CD14-positive monocyte (primary cell): ENCODE data around the gene MAGEF1. TPM values are rescaled to one million over a fixed set of nuclear protein-coding genes. Genes with fewer than 3 reads are reported as not detected.

Experiments used
- DNase-seq, 3 donors: peaks; one replicate each; pipeline ENCODE4 v3.0.0-alpha.2; 2011 to 2022
- H2AFZ ChIP-seq: 2 replicates; pipeline ENCODE4 v1.6.0; 2012; ENCODE audit warnings: mild to moderate bottlenecking, low read depth, low read length, inconsistent platforms; ENCODE audit not compliant: insufficient read depth, poor library complexity, severe bottlenecking
- H3K27ac ChIP-seq, 2 donors: 1 replicate in 1 of 2; 2 replicates in 1 of 2; pipeline ENCODE4 v1.5.1; 2012 to 2013; ENCODE audit warnings: low read length in 2 of 2, control low read depth in 1 of 2, inconsistent platforms in 1 of 2, low read depth in 1 of 2, mild to moderate bottlenecking in 1 of 2
- H3K27me3 ChIP-seq, 2 donors: one replicate each; pipeline versions ENCODE4 v1.6.0 to v1.6.1; 2011 to 2013; ENCODE audit warnings: low read length in 2 of 2; ENCODE audit not compliant: control insufficient read depth in 2 of 2, insufficient read depth in 2 of 2
- H3K36me3 ChIP-seq, 2 donors: replicated peaks in 1 of 2; 1 replicate in 1 of 2; 2 replicates in 1 of 2; pipeline versions ENCODE4 v1.5.1 to v1.6.1; 2012 to 2013; ENCODE audit warnings: low read length in 2 of 2, control low read depth in 1 of 2, inconsistent platforms in 1 of 2, mild to moderate bottlenecking in 1 of 2; ENCODE audit not compliant: insufficient read depth in 2 of 2, control insufficient read depth in 1 of 2
- H3K4me1 ChIP-seq, 2 donors: 1 replicate in 1 of 2; 2 replicates in 1 of 2; pipeline versions ENCODE4 v1.5.1 to v1.6.1; 2012 to 2013; ENCODE audit warnings: low read length in 2 of 2, control low read depth in 1 of 2, inconsistent platforms in 1 of 2, mild to moderate bottlenecking in 1 of 2, moderate library complexity in 1 of 2; ENCODE audit not compliant: insufficient read depth in 2 of 2, control insufficient read depth in 1 of 2
- H3K4me2 ChIP-seq: replicated peaks from 2 replicates; pipeline ENCODE3; 2012; ENCODE audit warnings: low read length, moderate library complexity, mild to moderate bottlenecking; ENCODE audit not compliant: poor library complexity, severe bottlenecking; ENCODE audit errors: extremely low read depth
- H3K4me3 ChIP-seq, 3 experiments: fragments of 200-600 bp in 1 of 3; sonication (generic) in 1 of 3; replicated peaks in 1 of 3; 1 replicate in 2 of 3; 2 replicates in 1 of 3; pipeline ENCODE4 v1.5.1; 2011 to 2013; ENCODE audit warnings: low read length in 3 of 3, mild to moderate bottlenecking in 3 of 3, control low read depth in 2 of 3, low read depth in 2 of 3, inconsistent platforms in 1 of 3, moderate library complexity in 1 of 3
- H3K79me2 ChIP-seq: 2 replicates; pipeline ENCODE4 v1.6.0; 2012; ENCODE audit warnings: mild to moderate bottlenecking, control low read depth, inconsistent platforms, low read length, moderate library complexity; ENCODE audit not compliant: insufficient read depth
- H3K9ac ChIP-seq: 2 replicates; pipeline ENCODE4 v1.6.0; 2017; ENCODE audit warnings: low read length, mild to moderate bottlenecking; ENCODE audit not compliant: insufficient read depth, poor library complexity, severe bottlenecking
- H3K9me3 ChIP-seq, 2 donors: replicated peaks in 1 of 2; 1 replicate in 1 of 2; 2 replicates in 1 of 2; pipeline versions ENCODE4 v1.5.1 to v1.6.1; 2012 to 2013; ENCODE audit warnings: low read length in 2 of 2, control low read depth in 1 of 2; ENCODE audit not compliant: control insufficient read depth in 1 of 2, insufficient read depth in 1 of 2
- H4K20me1 ChIP-seq: 2 replicates; pipeline ENCODE4 v1.6.0; 2012; ENCODE audit warnings: mild to moderate bottlenecking, low read length, control low read depth, moderate library complexity; ENCODE audit not compliant: insufficient read depth
- H3K27ac Mint-ChIP-seq, 7 donors: one replicate each; pipeline ENCODE4 v1.8.0; 2020; ENCODE audit warnings: mild to moderate bottlenecking in 7 of 7, mixed read lengths in 7 of 7, moderate library complexity in 6 of 7, inconsistent platforms in 2 of 7
- H3K27me3 Mint-ChIP-seq, 3 donors: one replicate each; pipeline ENCODE4 v1.8.0; 2021 to 2022; ENCODE audit warnings: low read depth in 3 of 3, mild to moderate bottlenecking in 3 of 3, mixed read lengths in 3 of 3, moderate library complexity in 3 of 3, inconsistent platforms in 1 of 3
- H3K36me3 Mint-ChIP-seq, 2 donors: one replicate each; pipeline ENCODE4 v1.8.0; 2020; ENCODE audit warnings: mixed read lengths in 2 of 2, inconsistent platforms in 1 of 2, mild to moderate bottlenecking in 1 of 2
- H3K4me1 Mint-ChIP-seq: one replicate; pipeline ENCODE4 v1.8.0; 2020; ENCODE audit warnings: mild to moderate bottlenecking, mixed read lengths
- H3K4me3 Mint-ChIP-seq, 2 donors: one replicate each; pipeline ENCODE4 v1.8.0; 2020; ENCODE audit warnings: mild to moderate bottlenecking in 2 of 2, mixed read lengths in 2 of 2, moderate library complexity in 1 of 2
- H3K9me3 Mint-ChIP-seq, 7 donors: one replicate each; pipeline ENCODE4 v1.8.0; 2020 to 2022; ENCODE audit warnings: mixed read lengths in 7 of 7, mild to moderate bottlenecking in 6 of 7, moderate library complexity in 6 of 7, inconsistent platforms in 2 of 7
- CTCF ChIP-seq: fragments of 200-600 bp; IDR thresholded peaks from one replicate; pipeline ENCODE4 v1.8.0; 2022; ENCODE audit warnings: antibody characterized with exemption, mild to moderate bottlenecking
- WGBS: methylation state at CpG from one replicate; pipeline ENCODE4 v1.1.5; 2013; ENCODE audit warnings: missing lambda C conversion rate; ENCODE audit not compliant: insufficient coverage; 5-methylcytosine and 5-hydroxymethylcytosine counted together
- intact Hi-C, 2 donors: fragments of 100-400 bp; cut with micrococcal nuclease; formaldehyde crosslinking; loops; one replicate each; pipeline versions ENCODE4 v1.15.0 to v1.15.1; 2023
- polyA plus RNA-seq, 3 donors: library from polyadenylated mRNA; depleted of rRNA in 1 of 3; unstranded in 2 of 3; stranded (reverse) in 1 of 3; fragments of 300-500 nt in 2 of 3; fragments of >200 nt in 1 of 3; fragmentation: Illumina TruSeq in 2 of 3; gene quantifications; 1 replicate in 2 of 3; 2 replicates in 1 of 3; pipeline ENCODE4 v1.2.3, GENCODE V29; 2012 to 2021

MAGEF1 gene
- polyA plus RNA-seq, 3 donors = 1.7 to 14.8 (median 12.2) TPM

DNA sequence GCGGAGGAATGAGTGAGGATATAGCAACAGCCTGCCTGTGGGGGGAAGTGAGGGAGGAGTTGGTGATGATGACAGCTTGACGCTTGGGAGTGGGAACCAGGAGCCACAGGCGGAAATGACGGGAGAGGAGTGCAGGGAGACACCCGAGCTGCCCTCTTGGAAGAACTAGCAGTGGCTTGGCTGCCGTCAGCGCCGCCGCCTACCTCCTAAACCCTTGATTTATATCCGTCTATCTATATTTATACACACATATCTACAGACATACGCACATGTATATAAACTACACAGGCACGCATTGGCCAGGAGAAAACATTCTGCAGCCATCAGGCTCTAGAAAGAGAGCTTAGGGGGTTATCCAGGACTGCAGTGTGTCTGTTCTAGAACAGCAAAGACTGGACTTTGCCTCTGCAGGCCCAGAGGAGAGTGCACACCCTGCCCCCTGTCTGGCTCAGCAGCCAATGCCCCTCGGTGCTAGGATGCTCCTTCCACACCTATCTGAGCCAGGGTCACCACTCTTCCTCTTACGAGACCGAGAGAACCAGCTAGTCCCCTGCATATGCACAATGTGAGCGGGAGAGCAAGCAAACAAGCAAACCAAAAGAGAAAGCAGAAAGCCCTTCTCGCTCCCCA, 45.3 kb upstream of the MAGEF1 start:
- intact Hi-C loops = no loop called here
- H3K27ac ChIP-seq = no peak overlapping the region
- H3K79me2 ChIP-seq = no peaks in the 10 kb centered on the region
- Mint-ChIP-seq H3K27ac (peak overlapping the region in 4 of 7 donors; percentile 13 to 80 (median 43)), H3K4me3 (peak overlapping the region in 1 of 2 donors; percentile 17), H3K27me3 (peaks cover 6 to 9% (median 8%) of the 10 kb centered on the region in 3 donors), H3K36me3 (no peaks in the 10 kb centered on the region), H3K4me1 (peaks cover 19% of the 10 kb centered on the region), H3K9me3 (no peaks in the 10 kb centered on the region)
- TF ChIP-seq CTCF = no peak
- 29% methylated on average over 14 of the region's 17 CpGs for WGBS
- no peak overlapping the region for H2AFZ ChIP-seq
- H3K9ac ChIP-seq = no peak overlapping the region
- no peaks in the 10 kb centered on the region for H4K20me1 ChIP-seq
- peaks cover 10 to 13% of the 10 kb centered on the region in 2 donors for H3K4me1 ChIP-seq
- H3K27me3 ChIP-seq = no peaks in the 10 kb centered on the region
- peak in 2 of 3 donors; percentile 49 to 57 for DNase-seq
- no peaks in the 10 kb centered on the region for H3K9me3 ChIP-seq
- no peaks in the 10 kb centered on the region for H3K36me3 ChIP-seq
- peak overlapping the region; percentile 21 for H3K4me2 ChIP-seq
- peak overlapping the region in 1 of 3 experiments; percentile 21 for H3K4me3 ChIP-seq

- 82% methylated on average over 9 of the region's 13 CpGs for WGBS
Observed at GRCh38 chr3:184756151-184757021, 44.5 kb upstream of the MAGEF1 start.

More at GRCh38 chr3:184756151-184757021, 44.5 kb upstream of the MAGEF1 start:
- Histone ChIP-seq H2AFZ (no peak overlapping the region), H3K27ac (no peak overlapping the region), H4K20me1 (no peaks in the 10 kb centered on the region), H3K9me3 (no peaks in the 10 kb centered on the region), H3K9ac (no peak overlapping the region), H3K27me3 (no peaks in the 10 kb centered on the region), H3K36me3 (no peaks in the 10 kb centered on the region), H3K4me2 (peak overlapping the region; percentile 21), H3K4me1 (peaks cover 10 to 13% of the 10 kb centered on the region in 2 donors), H3K79me2 (no peaks in the 10 kb centered on the region), H3K4me3 (no peak overlapping the region)
- no peak for TF ChIP-seq CTCF
- DNase-seq = no peak
- H3K4me3 Mint-ChIP-seq = peak overlapping the region in 1 of 2 donors; percentile 17
- H3K4me1 Mint-ChIP-seq = peaks cover 19% of the 10 kb centered on the region
- H3K9me3 Mint-ChIP-seq = no peaks in the 10 kb centered on the region
- peaks cover 6 to 8% (median 7%) of the 10 kb centered on the region in 3 donors for H3K27me3 Mint-ChIP-seq
- peak overlapping the region in 2 of 7 donors; percentile 16 to 25 for H3K27ac Mint-ChIP-seq
- H3K36me3 Mint-ChIP-seq = no peaks in the 10 kb centered on the region
- intact Hi-C loops = no loop called here
